ENCODE results near the gene SLC9C2. TPM values are rescaled to one million over a fixed set of nuclear protein-coding genes. Genes with fewer than 3 reads are reported as not detected.

The SLC9C2 gene
- total RNA-seq, 4 donors from 2014 or later = not detected

DNA sequence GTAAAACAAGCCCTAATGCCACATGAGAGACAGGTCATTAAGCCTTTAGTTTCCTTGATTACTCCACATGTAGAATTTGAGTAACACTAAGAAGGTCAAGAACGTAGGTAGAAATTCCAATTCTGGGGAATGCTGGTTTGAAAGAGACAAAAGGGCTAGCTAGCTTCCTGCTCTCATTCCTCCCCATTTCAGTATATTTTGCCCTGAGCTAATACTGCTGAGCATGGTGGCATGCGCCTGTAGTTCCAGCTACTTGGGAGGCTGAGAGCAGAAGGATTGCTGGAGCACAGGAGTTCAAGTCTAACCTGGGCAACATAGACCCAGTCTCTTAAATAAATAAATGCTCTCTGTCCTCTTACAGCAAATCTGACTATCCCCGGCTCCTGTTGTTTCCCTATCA is 112.9 kb downstream of the SLC9C2 start:
- 96 to 100% methylated on average over 2 to 3 of the region's 3 CpGs for WGBS, 2 donors (ENCODE audit: low coverage in 1 of 2)

DNA sequence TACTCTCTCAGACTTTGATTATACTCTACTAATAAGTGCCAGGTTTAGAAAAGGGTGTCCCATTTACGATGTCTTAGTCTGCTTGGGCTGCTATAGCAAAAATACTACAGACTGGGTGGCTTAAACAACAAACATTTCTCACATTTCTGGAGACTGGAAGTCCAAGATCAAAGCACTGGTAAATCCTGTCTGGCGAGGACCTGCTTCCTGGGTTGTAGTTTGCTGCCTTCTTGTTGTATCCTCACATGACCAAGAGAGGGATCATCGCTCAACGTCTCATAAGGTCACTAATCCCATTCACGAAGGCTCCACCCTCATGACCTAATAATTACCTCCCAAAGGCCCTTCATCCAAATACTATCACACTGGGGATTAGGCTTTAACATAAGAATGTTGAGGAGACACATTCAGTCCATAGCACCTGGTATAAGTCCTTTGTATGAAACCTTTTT is 113.7 kb downstream of the SLC9C2 start:
- Histone ChIP-seq H3K27ac (no peak overlapping the region), H3K9me3 (no peaks in the 10 kb centered on the region), H3K4me1 (no peaks in the 10 kb centered on the region), H3K4me3 (no peak overlapping the region), H3K36me3 (peaks cover 0 to 52% (median 23%) of the 10 kb centered on the region in 4 donors), H3K27me3 (no peaks in the 10 kb centered on the region)
- TF ChIP-seq, protein P1, sequence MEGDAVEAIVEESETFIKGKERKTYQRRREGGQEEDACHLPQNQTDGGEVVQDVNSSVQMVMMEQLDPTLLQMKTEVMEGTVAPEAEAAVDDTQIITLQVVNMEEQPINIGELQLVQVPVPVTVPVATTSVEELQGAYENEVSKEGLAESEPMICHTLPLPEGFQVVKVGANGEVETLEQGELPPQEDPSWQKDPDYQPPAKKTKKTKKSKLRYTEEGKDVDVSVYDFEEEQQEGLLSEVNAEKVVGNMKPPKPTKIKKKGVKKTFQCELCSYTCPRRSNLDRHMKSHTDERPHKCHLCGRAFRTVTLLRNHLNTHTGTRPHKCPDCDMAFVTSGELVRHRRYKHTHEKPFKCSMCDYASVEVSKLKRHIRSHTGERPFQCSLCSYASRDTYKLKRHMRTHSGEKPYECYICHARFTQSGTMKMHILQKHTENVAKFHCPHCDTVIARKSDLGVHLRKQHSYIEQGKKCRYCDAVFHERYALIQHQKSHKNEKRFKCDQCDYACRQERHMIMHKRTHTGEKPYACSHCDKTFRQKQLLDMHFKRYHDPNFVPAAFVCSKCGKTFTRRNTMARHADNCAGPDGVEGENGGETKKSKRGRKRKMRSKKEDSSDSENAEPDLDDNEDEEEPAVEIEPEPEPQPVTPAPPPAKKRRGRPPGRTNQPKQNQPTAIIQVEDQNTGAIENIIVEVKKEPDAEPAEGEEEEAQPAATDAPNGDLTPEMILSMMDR (IDR thresholded peaks at IDR 0.05) = no peak
- TF ChIP-seq EP300 (IDR thresholded peaks at IDR 0.05; ENCODE audit: low read depth) (no peak), POLR2A (IDR thresholded peaks at IDR 0.05) (no peak), POLR2AphosphoS5 (IDR thresholded peaks at IDR 0.05) (no peak)
- intact Hi-C loops (cut with DNase I; ENCODE audit: low total_unique reads) = no loop called here
- no peak for DNase-seq
- in situ Hi-C loops (cut with MboI; ENCODE audit: low pct_ligation_motif_present in 1 of 4, low pct_unique_long_range_greater_than_20kb in 1 of 4, low sequenced_read_pairs in 3 of 4) = no loop called here
- 88 to 92% methylated on average over 3 to 5 of the region's 5 CpGs for WGBS, 2 donors (ENCODE audit: low coverage in 1 of 2)

More for the DNA sequence above, 112.9 kb downstream of the SLC9C2 start:
- no peaks in the 10 kb centered on the region for H3K27me3 ChIP-seq
- no peak overlapping the region for H3K4me3 ChIP-seq
- in situ Hi-C loops (cut with MboI; ENCODE audit: low pct_ligation_motif_present in 1 of 4, low pct_unique_long_range_greater_than_20kb in 1 of 4, low sequenced_read_pairs in 3 of 4) = no loop called here
- no peaks in the 10 kb centered on the region for H3K9me3 ChIP-seq
- intact Hi-C loops (cut with DNase I; ENCODE audit: low total_unique reads) = no loop called here
- no peaks in the 10 kb centered on the region for H3K4me1 ChIP-seq
- peaks cover 0 to 45% (median 19%) of the 10 kb centered on the region in 4 donors for H3K36me3 ChIP-seq
- no peak overlapping the region for H3K27ac ChIP-seq
- no peak for DNase-seq
- TF ChIP-seq POLR2AphosphoS5 (IDR thresholded peaks at IDR 0.05) (no peak), POLR2A (IDR thresholded peaks at IDR 0.05) (no peak), EP300 (IDR thresholded peaks at IDR 0.05; ENCODE audit: low read depth) (no peak)
- TF ChIP-seq, protein P1 (IDR thresholded peaks at IDR 0.05) = no peak

DNA sequence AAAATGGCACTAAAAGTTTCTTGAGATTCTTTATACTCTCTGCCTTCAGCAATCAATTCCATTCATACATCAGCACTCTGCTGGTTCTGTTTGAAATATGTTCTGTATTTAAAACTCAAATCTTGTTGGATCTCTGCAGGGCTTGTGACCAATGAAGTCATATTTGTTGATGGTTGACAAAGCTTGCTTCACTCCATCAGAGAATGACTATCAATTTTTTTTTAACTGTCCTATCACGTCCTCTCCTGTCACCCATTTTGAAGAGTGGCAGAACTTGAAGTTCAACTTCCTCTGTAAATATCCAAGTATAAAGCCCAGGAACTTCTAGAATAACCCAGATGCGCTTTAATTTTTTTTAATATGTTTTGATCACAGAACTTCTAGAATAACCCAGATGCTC is 114.9 kb downstream of the SLC9C2 start:
- no peaks in the 10 kb centered on the region for H3K4me1 ChIP-seq
- intact Hi-C loops (cut with DNase I; ENCODE audit: low total_unique reads) (no loop called here), in situ Hi-C loops (cut with MboI; ENCODE audit: low pct_ligation_motif_present in 1 of 4, low pct_unique_long_range_greater_than_20kb in 1 of 4, low sequenced_read_pairs in 3 of 4) (no loop called here)
- no peaks in the 10 kb centered on the region for H3K27me3 ChIP-seq
- H3K4me3 ChIP-seq = no peak overlapping the region
- no peak for DNase-seq
- peaks cover 0 to 60% (median 27%) of the 10 kb centered on the region in 4 donors for H3K36me3 ChIP-seq
- no peak overlapping the region for H3K27ac ChIP-seq
- no peak for TF ChIP-seq EP300 (IDR thresholded peaks at IDR 0.05; ENCODE audit: low read depth)
- peak in 1 of 3 donors; percentile 8 for TF ChIP-seq POLR2AphosphoS5 (IDR thresholded peaks at IDR 0.05)
- 92 to 97% methylated on average over 2 of the region's 2 CpGs for WGBS, 2 donors (ENCODE audit: low coverage in 1 of 2)
- H3K9me3 ChIP-seq = no peaks in the 10 kb centered on the region

DNA sequence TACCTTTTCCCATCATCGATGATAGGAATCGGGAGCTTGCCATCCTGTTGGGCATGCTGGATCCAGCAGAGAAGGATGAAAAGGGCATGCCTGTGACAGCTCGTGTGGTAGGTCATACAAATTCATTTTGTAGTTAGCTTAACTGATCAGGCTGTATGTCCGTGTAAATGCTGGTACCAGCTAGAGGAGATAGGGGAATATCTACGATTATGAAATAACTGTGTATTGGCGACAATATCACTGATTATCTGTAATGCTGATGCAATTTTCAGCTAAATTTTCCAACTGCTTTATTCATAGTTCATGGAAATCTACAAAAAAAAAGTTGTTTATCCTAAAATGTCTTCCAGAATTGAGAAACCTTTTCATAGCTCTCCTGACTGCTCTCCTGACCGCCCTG is 117.5 kb downstream of the SLC9C2 start:
- TF ChIP-seq POLR2A (IDR thresholded peaks at IDR 0.05) (no peak), EP300 (IDR thresholded peaks at IDR 0.05; ENCODE audit: low read depth) (no peak), POLR2AphosphoS5 (IDR thresholded peaks at IDR 0.05) (no peak)
- TF ChIP-seq, protein P1 (IDR thresholded peaks at IDR 0.05) = no peak
- in situ Hi-C loops (cut with MboI; ENCODE audit: low pct_ligation_motif_present in 1 of 4, low pct_unique_long_range_greater_than_20kb in 1 of 4, low sequenced_read_pairs in 3 of 4) = no loop called here
- H3K9me3 ChIP-seq = no peaks in the 10 kb centered on the region

DNA sequence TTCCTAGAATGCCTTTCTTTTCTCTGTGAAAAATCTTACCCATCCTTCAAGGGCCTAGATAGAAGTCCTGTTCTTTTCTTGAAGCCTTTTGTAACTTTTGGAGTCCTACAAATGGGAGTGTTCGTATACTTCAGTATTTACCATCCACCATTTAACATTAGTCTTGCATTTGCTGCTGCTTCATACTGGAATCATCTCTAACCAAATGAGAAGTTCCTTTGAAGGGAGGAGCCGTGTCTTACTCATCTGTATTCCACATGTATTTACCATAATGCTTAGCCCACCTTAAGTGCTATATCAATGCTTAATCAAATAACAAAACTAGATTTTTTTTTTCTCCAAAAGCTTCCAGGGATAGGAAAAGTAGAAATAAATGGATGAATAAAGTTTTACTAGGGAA is 118.6 kb downstream of the SLC9C2 start:
- TF ChIP-seq POLR2AphosphoS5 (IDR thresholded peaks at IDR 0.05) (no peak), POLR2A (IDR thresholded peaks at IDR 0.05) (no peak), EP300 (IDR thresholded peaks at IDR 0.05; ENCODE audit: low read depth) (no peak)
- TF ChIP-seq, protein P1 (IDR thresholded peaks at IDR 0.05) = no peak
- in situ Hi-C loops (cut with MboI; ENCODE audit: low pct_ligation_motif_present in 1 of 4, low pct_unique_long_range_greater_than_20kb in 1 of 4, low sequenced_read_pairs in 3 of 4) = no loop called here
- H3K27ac ChIP-seq = no peak overlapping the region
- H3K4me3 ChIP-seq = no peak overlapping the region
- peaks cover under 1 to 17% (median 7%) of the 10 kb centered on the region in 4 donors for H3K4me1 ChIP-seq
- intact Hi-C loops (cut with DNase I; ENCODE audit: low total_unique reads) = no loop called here
- no peaks in the 10 kb centered on the region for H3K9me3 ChIP-seq
- peaks cover 0 to 85% (median 38%) of the 10 kb centered on the region in 4 donors for H3K36me3 ChIP-seq
- H3K27me3 ChIP-seq = no peaks in the 10 kb centered on the region
- no peak for DNase-seq
- 92 to 93% methylated on average over 2 of the region's 2 CpGs for WGBS, 2 donors (ENCODE audit: low coverage in 1 of 2)

More for the DNA sequence above, 117.5 kb downstream of the SLC9C2 start:
- no peak for DNase-seq
- intact Hi-C loops (cut with DNase I; ENCODE audit: low total_unique reads) = no loop called here
- H3K27me3 ChIP-seq = no peaks in the 10 kb centered on the region
- peaks cover 0 to 6% (median 0%) of the 10 kb centered on the region in 4 donors for H3K4me1 ChIP-seq
- WGBS, 2 donors (ENCODE audit: low coverage in 1 of 2) = 91 to 92% methylated on average over 3 to 7 of the region's 7 CpGs
- H3K4me3 ChIP-seq = no peak overlapping the region
- peaks cover 0 to 86% (median 38%) of the 10 kb centered on the region in 4 donors for H3K36me3 ChIP-seq
- H3K27ac ChIP-seq = no peak overlapping the region
